ENCODE measurements around the gene NEMP2.

The NEMP2 gene

DNA sequence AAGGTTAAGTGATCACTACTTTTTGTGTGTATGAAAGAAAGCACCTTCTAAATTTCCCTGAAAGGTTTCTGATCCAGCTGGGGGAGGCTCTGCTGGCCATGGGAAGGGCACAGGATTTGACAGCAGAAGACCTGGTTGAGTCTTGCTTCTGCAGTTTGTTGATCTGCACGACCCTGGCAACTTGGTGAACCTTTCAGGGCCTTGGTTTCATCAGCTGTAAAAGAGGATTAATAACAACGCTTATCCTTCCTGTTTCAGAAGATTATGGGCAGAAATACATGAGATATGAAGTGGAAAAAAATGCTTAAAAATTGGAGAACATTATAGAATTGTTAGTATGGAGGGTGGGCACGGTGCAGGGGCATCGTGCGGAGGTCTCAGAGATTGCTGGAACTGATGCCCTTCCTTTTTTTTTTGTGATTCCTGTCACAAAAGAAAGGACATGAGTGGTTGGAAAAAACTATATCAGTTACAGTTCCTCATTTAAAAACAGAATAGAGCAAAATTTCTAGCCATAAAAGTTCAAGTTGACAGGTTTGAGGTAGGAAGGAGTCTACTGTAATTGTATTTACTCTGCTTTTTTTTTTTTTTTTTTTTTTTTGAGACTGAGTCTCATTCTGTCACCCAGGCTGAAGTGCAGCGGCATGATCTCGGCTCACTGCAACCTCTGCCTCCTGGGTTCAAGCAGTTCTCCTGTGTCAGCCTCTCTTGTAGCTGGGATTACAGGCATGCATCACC lies 79.0 kb downstream of the NEMP2 start:
- DNase-seq, result no peak

DNA sequence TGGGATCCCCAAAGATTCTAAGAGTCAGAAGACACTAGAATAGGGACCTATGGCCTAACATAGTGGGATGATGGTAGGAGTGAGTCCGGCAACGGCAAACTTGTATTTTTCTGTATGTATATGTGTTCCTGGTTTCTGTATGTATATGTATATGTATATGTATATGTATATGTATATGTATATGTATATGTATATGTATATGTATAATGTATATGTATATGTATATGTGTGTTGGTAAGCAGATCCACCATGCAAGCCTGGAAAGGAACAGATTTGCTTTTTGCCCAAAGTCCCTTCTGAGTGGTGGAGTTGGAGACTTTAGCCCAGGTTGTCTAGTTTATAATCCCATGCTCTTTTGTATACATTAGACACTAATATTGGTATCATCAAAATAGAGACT lies 79.7 kb downstream of the NEMP2 start:
- DNase-seq, result no peak

Measured in EL (cell line).